Astrocyte (in vitro differentiated cells and primary cell): ENCODE data around the gene HACE1.

Experiments
- EZH2 ChIP-seq: IDR thresholded peaks from 2 replicates; pipeline ENCODE4 v1.6.1; 2012; ENCODE audit warnings: mild to moderate bottlenecking, low read length, inconsistent platforms; ENCODE audit not compliant: insufficient read depth
- TF ChIP-seq, protein P1 (sequence below): IDR thresholded peaks from 2 replicates; pipeline ENCODE4 v1.5.1; 2011; ENCODE audit warnings: low read depth, mild to moderate bottlenecking, inconsistent platforms, low read length, moderate library complexity; ENCODE audit not compliant: insufficient read depth

DNA sequence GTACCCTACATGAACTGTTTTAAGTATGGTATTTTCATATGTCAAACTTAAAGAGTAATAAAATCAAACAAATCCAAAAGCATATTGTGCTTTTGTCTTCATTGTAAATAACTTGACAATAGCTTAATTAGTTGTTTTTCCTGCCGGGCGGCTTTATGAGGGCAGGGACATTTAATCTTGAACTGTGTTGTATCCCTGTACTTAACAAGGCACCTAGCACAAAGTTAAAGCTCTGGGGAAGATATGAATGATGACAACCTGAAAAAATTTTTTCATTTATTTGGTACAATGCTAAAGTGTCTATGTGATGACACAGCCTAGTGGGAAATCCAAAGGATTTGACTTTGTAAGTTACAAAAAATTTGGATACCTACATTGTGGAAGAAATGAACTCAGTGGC lies 502 bp upstream of the HACE1 start:
- TF ChIP-seq, protein P1, sequence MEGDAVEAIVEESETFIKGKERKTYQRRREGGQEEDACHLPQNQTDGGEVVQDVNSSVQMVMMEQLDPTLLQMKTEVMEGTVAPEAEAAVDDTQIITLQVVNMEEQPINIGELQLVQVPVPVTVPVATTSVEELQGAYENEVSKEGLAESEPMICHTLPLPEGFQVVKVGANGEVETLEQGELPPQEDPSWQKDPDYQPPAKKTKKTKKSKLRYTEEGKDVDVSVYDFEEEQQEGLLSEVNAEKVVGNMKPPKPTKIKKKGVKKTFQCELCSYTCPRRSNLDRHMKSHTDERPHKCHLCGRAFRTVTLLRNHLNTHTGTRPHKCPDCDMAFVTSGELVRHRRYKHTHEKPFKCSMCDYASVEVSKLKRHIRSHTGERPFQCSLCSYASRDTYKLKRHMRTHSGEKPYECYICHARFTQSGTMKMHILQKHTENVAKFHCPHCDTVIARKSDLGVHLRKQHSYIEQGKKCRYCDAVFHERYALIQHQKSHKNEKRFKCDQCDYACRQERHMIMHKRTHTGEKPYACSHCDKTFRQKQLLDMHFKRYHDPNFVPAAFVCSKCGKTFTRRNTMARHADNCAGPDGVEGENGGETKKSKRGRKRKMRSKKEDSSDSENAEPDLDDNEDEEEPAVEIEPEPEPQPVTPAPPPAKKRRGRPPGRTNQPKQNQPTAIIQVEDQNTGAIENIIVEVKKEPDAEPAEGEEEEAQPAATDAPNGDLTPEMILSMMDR = no peak
- TF ChIP-seq EZH2 = no peak
